ENCODE measurements around the gene RASGRP3. TPM values are rescaled to one million over a fixed set of nuclear protein-coding genes. Genes with fewer than 3 reads are reported as not detected.
"Not testable (repeated sequence)": the region's sequence is repeated elsewhere in the genome, so short reads cannot be mapped to it uniquely, and the experiment has no call there.

Gene RASGRP3, protein sequence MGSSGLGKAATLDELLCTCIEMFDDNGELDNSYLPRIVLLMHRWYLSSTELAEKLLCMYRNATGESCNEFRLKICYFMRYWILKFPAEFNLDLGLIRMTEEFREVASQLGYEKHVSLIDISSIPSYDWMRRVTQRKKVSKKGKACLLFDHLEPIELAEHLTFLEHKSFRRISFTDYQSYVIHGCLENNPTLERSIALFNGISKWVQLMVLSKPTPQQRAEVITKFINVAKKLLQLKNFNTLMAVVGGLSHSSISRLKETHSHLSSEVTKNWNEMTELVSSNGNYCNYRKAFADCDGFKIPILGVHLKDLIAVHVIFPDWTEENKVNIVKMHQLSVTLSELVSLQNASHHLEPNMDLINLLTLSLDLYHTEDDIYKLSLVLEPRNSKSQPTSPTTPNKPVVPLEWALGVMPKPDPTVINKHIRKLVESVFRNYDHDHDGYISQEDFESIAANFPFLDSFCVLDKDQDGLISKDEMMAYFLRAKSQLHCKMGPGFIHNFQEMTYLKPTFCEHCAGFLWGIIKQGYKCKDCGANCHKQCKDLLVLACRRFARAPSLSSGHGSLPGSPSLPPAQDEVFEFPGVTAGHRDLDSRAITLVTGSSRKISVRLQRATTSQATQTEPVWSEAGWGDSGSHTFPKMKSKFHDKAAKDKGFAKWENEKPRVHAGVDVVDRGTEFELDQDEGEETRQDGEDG
- 5.2 and 7.8 TPM in 2 replicates for total RNA-seq
- 2.3 TPM for polyA plus RNA-seq (2012)

DNA sequence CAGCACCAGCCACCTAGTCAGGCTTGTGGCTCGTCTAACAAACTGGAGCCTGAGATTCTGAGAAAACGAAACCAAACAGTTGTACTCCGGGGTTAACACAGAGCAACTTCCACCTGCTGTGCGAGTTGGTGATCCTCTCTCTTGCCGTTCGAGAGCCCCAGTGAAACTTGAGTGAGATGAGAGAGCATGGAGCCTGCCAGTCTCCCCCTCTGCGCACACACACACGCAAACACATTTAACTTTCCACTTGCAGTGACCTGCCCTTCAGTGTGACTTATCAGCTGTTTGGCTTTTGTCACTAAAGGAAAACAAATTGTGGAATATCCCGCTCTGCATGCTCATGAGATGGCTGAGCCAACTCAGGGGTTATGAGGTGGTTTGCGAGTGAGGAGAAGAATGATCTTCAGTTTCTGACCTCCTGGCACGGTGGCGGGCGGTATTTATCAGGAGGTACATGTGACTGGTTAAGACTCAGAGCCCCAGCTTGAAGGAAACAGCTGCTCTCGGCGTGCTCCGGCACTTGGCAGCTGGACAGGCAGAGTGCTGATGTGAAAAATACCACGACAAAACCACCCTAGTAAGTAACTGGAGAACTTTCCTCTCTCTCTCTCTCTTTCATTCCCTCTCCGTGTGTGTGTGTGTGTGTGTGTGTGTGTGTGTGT lies at the start of gene RASGRP3:
Gene RASGRP3, plus strand, starts transcription at position 519 of the 662 bp plus-strand sequence. CDS start 38,488 bp downstream, outside the sequence.
- peak; percentile 99 for DNase-seq (ENCODE audit: low read depth)

DNA sequence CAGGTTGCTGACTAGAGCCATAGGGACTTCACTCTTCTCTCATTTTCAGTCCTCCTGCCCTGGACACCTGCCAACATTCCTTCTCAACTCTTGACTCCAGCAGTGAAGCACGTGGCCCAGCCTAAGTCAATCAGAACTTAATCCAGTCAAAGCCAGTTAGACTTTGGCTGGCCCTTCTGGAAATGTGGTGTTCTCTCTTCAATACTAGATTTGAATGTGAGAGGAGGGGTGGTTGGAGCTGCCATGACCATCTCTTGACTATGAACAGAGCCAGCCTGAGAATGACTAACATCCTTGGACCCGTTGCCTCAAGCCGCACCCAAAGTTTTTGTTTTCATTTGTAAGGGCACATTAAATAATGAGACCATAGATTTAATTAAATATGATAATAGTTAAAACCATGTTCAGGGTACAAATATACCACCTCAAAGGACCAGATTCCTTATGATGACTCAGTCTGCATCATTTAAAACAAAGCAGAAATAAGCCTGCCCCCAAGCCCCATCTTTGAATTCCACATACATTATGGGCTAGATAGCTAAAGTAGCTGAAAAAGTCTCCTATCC lies 49.7 kb upstream of the RASGRP3 start:
- peak; percentile 51 for DNase-seq (ENCODE audit: low read depth)

DNA sequence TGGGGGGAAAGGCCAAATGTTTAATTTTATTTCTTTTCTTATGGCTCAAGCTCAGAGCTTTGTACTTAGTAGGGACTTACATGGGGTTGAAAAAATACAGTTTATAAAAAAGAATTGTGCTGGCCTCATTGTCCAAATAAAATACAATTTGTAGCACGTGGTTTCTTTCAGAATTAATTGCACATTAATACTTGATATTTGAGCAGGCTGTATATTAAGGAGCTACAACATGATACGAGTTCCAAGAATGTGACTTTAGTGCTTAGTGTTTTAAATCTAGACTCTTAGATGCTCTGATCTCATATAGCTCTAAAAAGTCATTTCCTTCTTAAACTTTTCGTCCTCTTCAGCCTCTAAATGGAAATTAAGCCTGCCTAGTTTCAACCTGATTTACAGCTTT lies 46.4 kb upstream of the RASGRP3 start:
- no peak for DNase-seq (ENCODE audit: low read depth)

DNA sequence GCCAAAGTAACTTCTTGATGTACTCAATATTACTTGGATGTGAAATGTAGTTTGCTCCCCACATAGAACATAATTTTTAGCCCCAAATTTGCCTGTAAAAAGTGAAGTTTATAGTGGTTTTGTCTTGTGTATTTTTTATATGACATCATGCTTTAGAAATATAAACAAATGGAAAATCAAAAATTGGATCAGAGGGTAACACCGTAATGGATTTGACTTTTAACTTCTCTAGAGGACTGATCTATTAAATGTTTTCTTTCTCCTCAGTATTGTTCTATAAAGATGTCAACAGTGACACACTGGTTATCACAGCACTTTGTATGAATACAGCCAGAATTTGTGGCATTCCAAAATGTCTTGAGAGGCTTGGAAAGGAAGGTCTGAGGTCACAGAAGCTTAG lies 45.6 kb upstream of the RASGRP3 start:
- no peak for DNase-seq (ENCODE audit: low read depth)

DNA sequence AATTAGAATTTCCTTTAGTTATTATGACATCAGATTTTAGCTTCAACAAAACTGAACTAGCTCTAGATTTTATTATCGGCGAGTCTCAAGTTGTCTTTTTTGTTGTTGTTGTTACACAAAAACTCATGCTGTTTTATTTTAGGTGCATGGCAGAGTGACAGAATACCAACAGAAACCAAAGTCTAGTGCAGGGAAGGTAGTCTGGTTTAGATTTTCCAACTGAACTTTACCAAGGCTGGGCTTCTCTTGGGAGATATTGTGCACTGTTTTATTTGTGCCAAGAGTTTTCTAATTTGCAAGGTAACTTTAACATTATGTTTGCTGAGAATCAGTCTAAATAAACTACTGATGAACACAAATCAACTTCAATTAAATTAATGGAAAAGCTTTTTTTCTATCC lies 43.6 kb upstream of the RASGRP3 start:
- DNase-seq (ENCODE audit: low read depth), result no peak

DNA sequence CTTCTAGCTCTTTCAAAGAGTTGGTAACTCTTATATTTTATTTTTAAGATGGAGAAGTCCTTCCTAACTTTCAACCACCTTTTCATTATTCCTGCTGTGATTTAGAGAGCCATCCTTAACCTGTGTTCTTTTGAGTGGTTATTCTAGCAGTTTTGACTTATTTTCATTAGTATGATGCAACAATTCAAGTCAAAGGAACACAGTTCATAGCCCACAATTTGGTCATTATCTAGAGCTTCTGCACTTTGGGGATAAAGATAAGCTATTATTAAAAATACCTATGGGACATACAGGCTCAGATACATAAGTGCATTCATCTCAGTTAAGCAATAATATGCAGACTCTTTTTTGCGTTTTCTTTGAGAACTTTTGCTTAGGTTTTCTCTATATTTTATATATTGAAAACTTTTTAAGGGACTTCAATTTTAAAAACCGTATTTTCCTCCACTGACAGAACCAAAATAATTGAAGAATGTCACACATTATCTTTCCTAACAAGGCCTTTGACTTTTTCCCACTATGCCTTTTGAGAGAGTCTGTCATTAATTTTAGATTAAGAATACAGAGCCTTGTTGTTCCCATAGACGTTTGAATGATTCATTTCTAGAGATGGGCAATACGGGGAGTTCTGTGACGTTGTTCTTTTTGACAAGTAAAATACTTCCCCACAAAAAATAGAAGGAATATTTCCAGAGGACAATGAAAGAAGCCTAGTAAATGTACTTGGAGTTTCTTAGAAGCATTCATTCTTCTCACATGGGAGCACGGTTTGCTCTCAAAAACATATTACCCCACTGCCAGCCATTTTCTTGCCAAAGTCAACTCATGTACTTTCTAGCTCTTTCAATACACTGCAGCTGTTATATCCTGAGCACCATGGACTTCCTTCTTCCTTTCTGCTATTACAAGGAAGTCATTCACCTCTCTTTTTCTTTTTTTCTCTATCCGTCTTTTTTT lies 42.9 kb upstream of the RASGRP3 start:
- no peak for DNase-seq (ENCODE audit: low read depth)

DNA sequence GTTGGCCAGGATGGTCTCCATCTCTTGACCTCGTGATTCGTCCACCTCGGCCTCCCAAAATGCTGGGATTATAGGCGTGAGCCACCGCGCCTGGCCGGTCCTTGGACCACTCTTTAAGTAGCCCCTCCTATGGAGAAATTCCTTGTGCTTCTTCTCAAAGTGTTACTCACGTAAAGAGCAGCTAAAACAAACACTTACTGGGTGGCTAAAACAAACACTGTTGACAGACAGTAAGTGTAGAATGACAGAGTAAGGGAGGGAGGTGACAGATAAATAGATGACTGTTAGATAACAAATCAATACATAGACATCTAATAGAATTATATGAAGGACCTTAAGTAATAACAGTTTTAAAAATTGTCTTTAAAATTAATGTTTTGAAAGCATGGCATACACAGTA lies 40.9 kb upstream of the RASGRP3 start:
- DNase-seq (ENCODE audit: low read depth), result no peak

DNA sequence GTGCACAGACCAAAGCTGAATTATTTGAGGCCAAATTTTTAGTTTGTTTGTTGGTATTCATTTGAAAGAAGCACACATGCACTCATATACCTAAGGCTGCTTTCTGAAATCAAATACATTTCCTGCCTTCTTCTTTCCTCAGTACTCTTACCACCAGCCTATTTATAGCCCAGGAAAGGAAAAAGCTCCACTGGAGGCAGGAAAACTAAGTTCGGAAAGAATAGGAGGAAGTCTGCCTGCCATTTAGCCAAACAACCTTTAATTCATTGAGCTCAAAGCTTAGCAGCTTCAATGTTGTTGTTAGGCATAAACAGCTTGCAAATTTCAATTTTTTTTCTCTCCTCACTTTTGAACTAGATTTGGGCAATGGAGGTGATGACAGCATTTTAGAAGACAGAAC lies 40.4 kb upstream of the RASGRP3 start:
- no peak for DNase-seq (ENCODE audit: low read depth)

DNA sequence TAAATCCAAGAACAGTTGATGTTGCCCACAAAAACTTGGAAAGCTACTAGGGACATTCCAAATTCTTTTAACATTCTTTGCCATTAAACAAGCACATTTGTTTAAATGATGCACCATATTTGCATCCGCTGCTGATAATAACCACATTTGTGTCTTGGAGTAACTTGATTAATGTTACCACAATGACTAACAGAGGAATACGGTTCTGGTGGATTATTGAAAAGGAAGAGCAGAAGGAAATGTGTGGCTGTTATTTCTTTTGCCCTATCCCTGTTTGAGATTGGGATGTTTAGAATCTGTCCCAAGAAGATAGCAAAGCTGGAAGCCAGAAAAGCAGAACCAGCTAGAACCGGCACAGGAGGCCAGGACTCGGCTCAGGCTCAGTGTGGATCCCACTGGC lies 39.2 kb upstream of the RASGRP3 start:
- peak; percentile 68 for DNase-seq (ENCODE audit: low read depth)

DNA sequence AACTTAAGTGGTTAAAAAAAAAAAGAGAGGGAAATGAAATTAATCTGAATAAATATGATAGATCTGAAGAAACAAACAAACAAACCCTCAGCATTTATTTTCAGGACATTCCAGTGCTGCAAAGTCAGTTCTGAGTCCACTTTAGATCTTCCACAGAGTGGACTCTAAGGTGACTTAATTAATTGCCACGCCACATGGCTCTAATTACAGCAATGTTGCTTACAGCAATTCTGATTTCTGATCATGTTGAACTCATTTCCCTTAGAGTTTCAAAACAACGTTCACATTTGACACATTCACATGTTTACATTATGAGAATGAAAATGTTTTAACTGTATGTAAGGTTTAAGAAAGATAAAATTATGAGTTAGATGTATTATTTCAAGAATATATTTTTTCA lies 38.6 kb upstream of the RASGRP3 start:
- DNase-seq (ENCODE audit: low read depth), result no peak

DNA sequence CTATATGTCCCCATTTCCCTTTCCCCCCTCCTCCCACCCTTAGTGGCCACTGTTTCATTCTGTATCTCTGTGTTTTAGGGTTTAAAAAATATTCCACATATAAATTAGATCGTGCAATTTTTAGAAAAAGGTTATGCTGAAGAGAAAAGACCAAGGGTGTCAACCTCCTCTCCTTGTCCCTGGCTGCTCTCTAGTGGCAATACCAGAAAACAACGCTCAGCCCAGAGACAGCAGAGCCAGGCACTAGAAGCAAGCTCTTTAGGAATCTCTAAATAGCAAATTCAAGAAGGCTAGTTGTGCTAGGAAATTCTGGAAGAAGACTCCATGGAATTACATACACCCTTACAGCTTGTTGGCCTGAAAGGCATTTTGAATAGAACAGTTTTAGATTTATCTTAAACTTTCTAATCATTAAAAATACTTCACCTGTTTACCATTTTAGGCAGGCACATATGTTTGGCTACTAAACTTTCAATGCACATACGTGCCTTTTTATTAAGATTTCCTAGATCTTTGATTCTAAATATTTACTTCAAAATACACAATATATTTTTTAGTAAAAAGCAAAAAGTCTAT lies 35.1 kb upstream of the RASGRP3 start:
- peak; percentile 75 for DNase-seq (ENCODE audit: low read depth)

DNA sequence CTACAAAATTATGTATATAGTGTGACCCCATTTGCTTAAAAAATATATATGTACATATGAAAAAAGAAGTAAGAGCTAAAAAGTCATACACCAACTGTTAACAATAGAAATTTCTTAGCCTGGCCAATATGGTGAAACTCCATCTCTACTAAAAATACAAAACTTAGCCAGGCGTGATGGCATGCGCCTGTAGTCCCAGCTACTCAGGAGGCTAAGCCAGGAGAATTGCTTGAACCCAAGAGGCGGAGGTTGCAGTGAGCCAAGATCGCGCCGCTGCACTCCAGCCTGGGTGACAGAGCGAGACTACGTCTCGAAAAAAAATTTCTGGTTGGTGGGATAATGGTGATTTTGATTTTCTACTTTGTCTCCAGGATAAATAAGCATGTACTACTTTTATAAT lies 34.4 kb upstream of the RASGRP3 start:
- not testable (repeated sequence) for DNase-seq (ENCODE audit: low read depth)

DNA sequence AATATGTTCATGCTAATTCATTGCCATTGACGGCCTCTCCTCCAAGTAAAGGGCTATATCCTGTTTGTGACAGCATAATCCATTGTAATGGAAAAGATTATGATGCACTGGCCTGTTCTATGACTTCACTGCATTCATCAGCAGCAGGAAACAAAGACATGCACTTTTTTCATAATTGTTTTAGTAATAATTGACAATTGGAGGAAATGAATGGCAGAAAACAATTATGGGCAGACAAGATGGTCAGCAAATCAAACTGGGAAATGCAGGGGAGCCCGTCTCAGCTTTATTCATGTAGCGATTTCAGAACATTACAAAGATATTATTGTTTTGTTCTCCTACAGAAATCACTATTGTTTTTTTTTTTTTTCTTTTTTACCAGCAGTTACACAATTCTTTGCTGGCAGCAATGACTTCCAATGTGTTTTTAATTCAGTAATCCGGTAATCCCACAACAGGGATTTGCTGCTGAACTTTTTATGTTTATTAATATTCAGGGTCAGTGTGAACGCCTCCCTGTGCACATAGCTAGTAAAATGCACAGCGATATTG lies 33.8 kb upstream of the RASGRP3 start:
- no peak for DNase-seq (ENCODE audit: low read depth)

DNA sequence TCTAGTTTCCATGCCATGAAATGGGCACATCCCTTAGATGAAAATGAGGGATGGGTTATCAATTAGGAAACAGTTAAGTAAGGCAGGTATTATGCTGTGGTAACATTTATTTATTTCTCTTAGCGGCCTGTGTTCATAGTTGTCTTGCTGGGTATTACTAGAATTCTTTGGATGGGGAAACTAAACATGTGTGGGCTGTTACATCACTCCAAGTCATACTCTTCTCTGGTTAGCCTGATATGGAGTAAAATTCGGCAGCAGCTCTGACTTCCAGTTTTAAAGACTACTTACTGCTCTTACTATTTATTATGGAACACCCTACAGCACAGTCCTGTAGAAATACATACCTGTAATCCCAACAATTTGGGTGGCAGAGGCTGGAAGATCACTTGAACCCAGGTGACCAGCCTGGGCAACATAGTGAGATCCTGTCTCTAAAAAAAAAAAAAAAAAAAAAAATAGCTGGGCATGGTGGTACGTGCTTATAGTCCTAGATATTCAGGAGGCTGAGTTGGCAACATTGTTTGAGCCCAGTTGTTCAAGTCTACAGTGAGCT lies 33.1 kb upstream of the RASGRP3 start:
- DNase-seq (ENCODE audit: low read depth), result no peak

DNA sequence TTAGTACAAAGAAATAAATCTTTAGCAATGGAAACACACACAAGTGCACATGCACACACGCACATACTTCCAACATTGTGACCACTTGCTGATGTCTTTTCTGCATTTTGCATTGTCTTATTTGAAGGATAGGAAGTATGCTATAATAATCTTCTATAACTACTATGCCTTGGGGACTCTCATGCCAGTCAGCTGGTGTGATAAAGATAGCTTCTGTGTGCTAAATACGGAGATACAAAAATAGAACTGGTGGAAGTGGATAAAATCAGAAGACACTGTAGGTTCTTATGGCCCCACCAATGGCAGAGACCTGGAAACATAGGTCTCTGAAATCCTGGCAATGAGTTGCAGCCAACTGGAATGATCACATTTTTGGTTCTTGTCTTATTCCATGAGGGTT lies 31.5 kb upstream of the RASGRP3 start:
- peak; percentile 58 for DNase-seq (ENCODE audit: low read depth)

DNA sequence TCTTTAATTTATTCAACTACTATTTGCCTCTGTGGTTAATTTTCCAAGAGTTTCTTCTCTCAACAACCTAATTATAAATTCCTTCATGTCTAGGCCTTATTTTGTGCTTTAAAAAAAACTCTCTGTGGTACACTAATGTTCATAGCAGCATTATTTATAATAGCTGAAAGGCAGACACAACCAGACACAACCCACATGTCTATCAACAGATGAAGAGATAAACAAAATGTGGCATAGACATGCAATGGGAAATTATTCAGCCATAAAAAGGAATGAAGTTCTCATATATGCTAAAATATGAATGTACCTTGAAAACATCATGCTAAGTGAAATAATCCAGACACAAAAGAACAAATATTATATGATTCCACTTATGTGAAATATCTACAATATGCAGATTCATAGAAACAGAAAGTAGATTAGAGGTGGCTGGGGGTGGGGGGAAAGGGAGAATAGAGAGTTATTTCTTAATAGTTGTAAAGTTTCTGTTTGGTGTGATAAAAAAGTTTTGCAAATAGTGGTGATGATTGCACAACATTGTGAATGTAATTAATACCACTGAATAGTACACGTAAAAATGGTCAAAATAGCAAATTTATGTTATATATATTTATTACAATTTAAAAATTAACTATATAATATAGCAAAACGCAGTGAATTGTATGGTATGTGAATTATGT lies 28.1 kb upstream of the RASGRP3 start:
- DNase-seq (ENCODE audit: low read depth), result no peak

DNA sequence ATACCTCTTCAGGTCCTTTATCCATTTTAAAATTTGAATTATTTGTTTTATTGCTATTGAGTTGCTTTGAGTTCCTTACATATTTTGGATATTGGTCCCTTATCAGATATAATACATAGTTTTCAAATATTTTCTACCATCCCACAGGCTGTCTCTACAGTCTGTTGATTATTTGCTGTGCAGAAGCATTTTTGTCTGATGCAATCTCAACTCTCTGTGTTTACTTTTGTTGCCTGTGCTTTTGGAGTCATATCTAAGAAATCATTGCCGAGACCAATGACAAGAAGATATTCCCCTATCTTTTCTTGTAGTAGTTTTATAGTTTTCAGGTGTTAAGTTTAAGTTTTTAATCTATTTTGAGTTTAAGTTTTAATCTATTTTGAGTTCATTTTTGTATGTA lies 25.2 kb upstream of the RASGRP3 start:
- no peak for DNase-seq (ENCODE audit: low read depth)

DNA sequence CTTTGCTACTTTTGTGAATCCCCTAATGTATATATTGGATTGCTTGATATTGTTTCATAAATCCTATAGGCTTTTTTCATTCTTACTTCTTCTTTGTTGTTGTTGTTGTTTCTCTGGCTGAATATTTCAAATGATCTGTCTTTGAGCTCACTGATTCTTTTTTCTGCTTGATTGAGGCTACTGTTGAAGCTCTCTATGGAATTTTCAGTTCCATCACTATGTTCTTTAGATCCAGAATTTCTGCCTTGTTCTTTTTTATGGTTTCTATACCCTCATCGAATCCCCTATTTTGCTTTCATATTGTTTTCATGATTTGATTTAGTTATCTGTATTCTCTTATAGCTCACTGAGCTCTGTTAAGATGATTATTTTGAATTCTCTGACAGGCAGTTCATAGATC lies 24.6 kb upstream of the RASGRP3 start:
- DNase-seq (ENCODE audit: low read depth), result no peak

DNA sequence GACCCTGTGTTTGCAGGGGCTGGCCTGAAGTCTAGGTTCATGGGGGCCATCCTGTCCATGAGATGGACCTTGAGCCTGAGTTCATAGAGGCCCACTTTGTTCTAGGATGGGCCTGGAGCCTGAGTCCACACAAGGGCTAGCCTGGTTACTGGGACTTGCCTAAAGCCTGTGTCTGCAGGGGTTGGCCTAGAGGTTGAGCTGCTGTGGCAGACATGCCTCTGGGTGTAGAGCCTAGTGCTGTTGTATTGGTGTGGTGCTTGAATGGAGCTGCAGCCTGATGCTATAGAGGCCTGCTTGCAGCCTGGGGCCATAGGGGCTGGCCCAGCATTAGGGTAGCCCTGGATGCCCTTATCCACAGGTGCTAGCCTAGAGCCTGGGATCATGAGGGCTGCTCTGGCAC lies 23.9 kb upstream of the RASGRP3 start:
- no peak for DNase-seq (ENCODE audit: low read depth)
